HG03108 (cell line): ENCODE results near the gene AHSG.

Experiments used
- ATAC-seq: cut with Tn5 transposase; IDR thresholded peaks from one replicate; pipeline ENCODE4 v1.9.1; 2021; ENCODE audit warnings: moderate library complexity; ENCODE audit not compliant: unreplicated experiment

AHSG gene

GRCh38 chr3:186590580-186591295 lies 22.1 kb upstream of the AHSG start:
- ATAC-seq: no peak

- no peak for ATAC-seq
These were observed 20.2 kb upstream of the AHSG start for GRCh38 chr3:186592682-186593081.

GRCh38 chr3:186593862-186594261 lies 19.0 kb upstream of the AHSG start:
- ATAC-seq: no peak

GRCh38 chr3:186594591-186595113 lies 18.2 kb upstream of the AHSG start:
- ATAC-seq: no peak

GRCh38 chr3:186596568-186597287 lies 16.1 kb upstream of the AHSG start:
- ATAC-seq: no peak

GRCh38 chr3:186598108-186598784 lies 14.6 kb upstream of the AHSG start:
- ATAC-seq: no peak

- no peak for ATAC-seq
These were observed 14.1 kb upstream of the AHSG start for GRCh38 chr3:186598794-186599141.

GRCh38 chr3:186599142-186599784 lies 13.6 kb upstream of the AHSG start:
- no peak for ATAC-seq

GRCh38 chr3:186599785-186600166 lies 13.1 kb upstream of the AHSG start:
- no peak for ATAC-seq

- no peak for ATAC-seq
These were observed 12.0 kb upstream of the AHSG start for GRCh38 chr3:186600896-186601295.

GRCh38 chr3:186603159-186603558 lies 9.7 kb upstream of the AHSG start:
- ATAC-seq: no peak

- no peak for ATAC-seq
These were observed 7.8 kb upstream of the AHSG start for GRCh38 chr3:186605078-186605477.

GRCh38 chr3:186605561-186606545 lies 7.0 kb upstream of the AHSG start:
- no peak for ATAC-seq

GRCh38 chr3:186608624-186609215 lies 4.1 kb upstream of the AHSG start:
- no peak for ATAC-seq

- ATAC-seq: no peak
These were observed 3.5 kb upstream of the AHSG start for GRCh38 chr3:186609247-186609868.

GRCh38 chr3:186612065-186612464 lies 795 bp upstream of the AHSG start:
- ATAC-seq: no peak

GRCh38 chr3:186613637-186614265 lies 891 bp downstream of the AHSG start:
- no peak for ATAC-seq

GRCh38 chr3:186614266-186614596 lies 1.4 kb downstream of the AHSG start:
- ATAC-seq: no peak
